ENCODE results near the gene CNTROB.
"Not testable (repeated sequence)": the region's sequence is repeated elsewhere in the genome, so short reads cannot be mapped to it uniquely, and the experiment has no call there.

The CNTROB gene

DNA sequence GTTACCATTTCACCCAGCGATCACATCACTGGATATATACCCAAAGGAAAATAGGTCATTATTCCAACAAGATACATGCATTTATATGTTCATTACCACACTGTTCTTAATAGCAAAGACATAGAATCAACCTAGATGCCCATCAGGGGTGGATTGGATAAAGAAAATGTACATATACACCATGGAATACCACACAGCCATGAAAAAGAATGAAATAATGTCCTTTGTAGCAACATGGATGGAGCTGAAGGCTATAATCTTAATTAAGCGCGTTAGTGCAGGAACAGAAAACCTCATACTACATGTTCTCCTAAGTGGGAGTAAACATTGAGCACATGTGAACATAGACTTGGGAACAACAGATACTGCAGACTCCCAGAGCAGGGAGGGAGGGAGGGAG, 18.6 kb downstream of the CNTROB start:
- Histone ChIP-seq H3K9me3 (ENCODE audit: severe bottlenecking) (no peaks in the 10 kb centered on the region), H3K27me3 (ENCODE audit: insufficient read depth, poor library complexity, severe bottlenecking) (no peaks in the 10 kb centered on the region), H3K4me3 (ENCODE audit: severe bottlenecking) (no peak overlapping the region), H3K27ac (ENCODE audit: poor library complexity, severe bottlenecking) (no peak overlapping the region), H3K4me1 (ENCODE audit: insufficient read depth, poor library complexity, severe bottlenecking) (no peaks in the 10 kb centered on the region), H3K36me3 (ENCODE audit: low read depth) (peaks cover 43% of the 10 kb centered on the region)
- TF ChIP-seq, protein P1, sequence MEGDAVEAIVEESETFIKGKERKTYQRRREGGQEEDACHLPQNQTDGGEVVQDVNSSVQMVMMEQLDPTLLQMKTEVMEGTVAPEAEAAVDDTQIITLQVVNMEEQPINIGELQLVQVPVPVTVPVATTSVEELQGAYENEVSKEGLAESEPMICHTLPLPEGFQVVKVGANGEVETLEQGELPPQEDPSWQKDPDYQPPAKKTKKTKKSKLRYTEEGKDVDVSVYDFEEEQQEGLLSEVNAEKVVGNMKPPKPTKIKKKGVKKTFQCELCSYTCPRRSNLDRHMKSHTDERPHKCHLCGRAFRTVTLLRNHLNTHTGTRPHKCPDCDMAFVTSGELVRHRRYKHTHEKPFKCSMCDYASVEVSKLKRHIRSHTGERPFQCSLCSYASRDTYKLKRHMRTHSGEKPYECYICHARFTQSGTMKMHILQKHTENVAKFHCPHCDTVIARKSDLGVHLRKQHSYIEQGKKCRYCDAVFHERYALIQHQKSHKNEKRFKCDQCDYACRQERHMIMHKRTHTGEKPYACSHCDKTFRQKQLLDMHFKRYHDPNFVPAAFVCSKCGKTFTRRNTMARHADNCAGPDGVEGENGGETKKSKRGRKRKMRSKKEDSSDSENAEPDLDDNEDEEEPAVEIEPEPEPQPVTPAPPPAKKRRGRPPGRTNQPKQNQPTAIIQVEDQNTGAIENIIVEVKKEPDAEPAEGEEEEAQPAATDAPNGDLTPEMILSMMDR (IDR thresholded peaks at IDR 0.05; ENCODE audit: poor library complexity, severe bottlenecking), result no peak
- DNase-seq (ENCODE audit: low spot score) (no peak), ATAC-seq (ENCODE audit: low read depth) (no peak)

- Histone ChIP-seq H3K36me3 (ENCODE audit: low read depth) (peaks cover 36% of the 10 kb centered on the region), H3K27ac (ENCODE audit: poor library complexity, severe bottlenecking) (no peak overlapping the region), H3K4me1 (ENCODE audit: insufficient read depth, poor library complexity, severe bottlenecking) (no peaks in the 10 kb centered on the region), H3K4me3 (ENCODE audit: severe bottlenecking) (no peak overlapping the region), H3K9me3 (ENCODE audit: severe bottlenecking) (no peaks in the 10 kb centered on the region), H3K27me3 (ENCODE audit: insufficient read depth, poor library complexity, severe bottlenecking) (no peaks in the 10 kb centered on the region)
- ATAC-seq (ENCODE audit: low read depth) (peak; percentile 23; the same call in 1 of the 3 replicates), DNase-seq (ENCODE audit: low spot score) (no peak)
- TF ChIP-seq, protein P1 (IDR thresholded peaks at IDR 0.05; ENCODE audit: poor library complexity, severe bottlenecking), result no peak
Measured at GRCh38 chr17:7951143-7951792, 19.3 kb downstream of the CNTROB start.

DNA sequence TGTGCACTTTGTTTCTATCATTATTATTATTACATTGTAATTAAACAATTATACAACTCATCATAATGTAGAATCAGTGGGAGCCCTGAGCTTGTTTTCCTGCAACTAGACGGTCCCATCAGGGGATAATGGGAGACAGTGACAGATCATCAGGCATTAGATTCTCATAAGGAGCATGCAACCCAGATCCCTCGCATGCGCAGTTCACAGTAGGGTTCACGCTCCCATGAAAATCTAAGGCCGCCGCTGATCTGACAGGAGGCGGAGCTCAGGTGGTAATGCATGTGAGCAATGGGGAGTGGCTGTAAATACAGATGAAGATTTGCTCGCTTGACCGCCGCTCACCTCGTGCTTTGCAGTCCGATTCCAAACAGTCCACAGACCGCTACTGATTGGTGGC, 21.3 kb downstream of the CNTROB start:
- H3K4me3 ChIP-seq (ENCODE audit: severe bottlenecking); H3K9me3 ChIP-seq (ENCODE audit: severe bottlenecking); H3K27me3 ChIP-seq (ENCODE audit: insufficient read depth, poor library complexity, severe bottlenecking); ATAC-seq (ENCODE audit: low read depth); H3K27ac ChIP-seq (ENCODE audit: poor library complexity, severe bottlenecking); H3K4me1 ChIP-seq (ENCODE audit: insufficient read depth, poor library complexity, severe bottlenecking); DNase-seq (ENCODE audit: low spot score): not testable (repeated sequence)
- peaks cover 20% of the 10 kb centered on the region for H3K36me3 ChIP-seq (ENCODE audit: low read depth)

DNA sequence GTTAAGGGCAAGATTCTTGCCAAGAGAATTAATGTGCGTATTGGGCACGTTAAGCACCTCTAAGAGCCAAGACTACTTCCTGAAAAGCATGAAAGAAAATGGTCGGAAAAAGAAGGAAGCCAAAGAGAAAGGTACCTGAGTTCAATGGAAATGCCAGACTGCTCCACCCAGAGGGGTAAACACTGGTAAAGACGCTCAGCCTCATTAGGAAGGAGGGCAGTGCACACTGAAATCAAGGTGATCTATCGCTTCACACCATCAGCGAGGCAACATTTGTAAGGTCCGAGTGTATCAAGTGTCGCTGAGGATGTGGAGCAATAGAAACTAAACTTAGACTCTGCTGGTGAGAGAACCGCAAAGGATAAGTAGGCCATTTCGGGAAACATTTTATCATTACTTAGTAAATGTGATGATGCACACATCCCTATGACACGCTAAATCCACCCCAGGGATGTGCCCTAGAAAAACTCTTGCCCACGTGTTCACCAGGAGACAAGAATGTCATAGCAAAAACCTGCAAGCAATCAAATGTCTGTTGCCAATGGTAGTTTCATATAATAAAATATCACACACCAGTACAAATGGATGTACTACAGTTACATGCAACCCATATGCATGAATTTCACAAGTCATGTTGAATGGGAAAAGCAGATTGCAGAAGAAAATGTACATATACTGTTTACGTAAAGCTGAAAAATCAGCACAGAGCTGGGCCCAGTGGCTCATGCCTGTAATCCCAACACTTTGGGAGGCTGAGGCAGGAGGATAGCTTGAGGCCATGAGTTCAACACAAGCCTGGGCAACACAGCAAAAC, 23.6 kb downstream of the CNTROB start:
- ATAC-seq (ENCODE audit: low read depth) (no peak), DNase-seq (ENCODE audit: low spot score) (no peak)
- H3K27ac ChIP-seq (ENCODE audit: poor library complexity, severe bottlenecking), result no peak overlapping the region
- H3K36me3 ChIP-seq (ENCODE audit: low read depth), result no peaks in the 10 kb centered on the region
- no peaks in the 10 kb centered on the region for H3K9me3 ChIP-seq (ENCODE audit: severe bottlenecking)
- no peaks in the 10 kb centered on the region for H3K4me1 ChIP-seq (ENCODE audit: insufficient read depth, poor library complexity, severe bottlenecking)
- TF ChIP-seq, protein P1 (IDR thresholded peaks at IDR 0.05; ENCODE audit: poor library complexity, severe bottlenecking), result no peak
- H3K4me3 ChIP-seq (ENCODE audit: severe bottlenecking), result no peak overlapping the region
- no peaks in the 10 kb centered on the region for H3K27me3 ChIP-seq (ENCODE audit: insufficient read depth, poor library complexity, severe bottlenecking)

DNA sequence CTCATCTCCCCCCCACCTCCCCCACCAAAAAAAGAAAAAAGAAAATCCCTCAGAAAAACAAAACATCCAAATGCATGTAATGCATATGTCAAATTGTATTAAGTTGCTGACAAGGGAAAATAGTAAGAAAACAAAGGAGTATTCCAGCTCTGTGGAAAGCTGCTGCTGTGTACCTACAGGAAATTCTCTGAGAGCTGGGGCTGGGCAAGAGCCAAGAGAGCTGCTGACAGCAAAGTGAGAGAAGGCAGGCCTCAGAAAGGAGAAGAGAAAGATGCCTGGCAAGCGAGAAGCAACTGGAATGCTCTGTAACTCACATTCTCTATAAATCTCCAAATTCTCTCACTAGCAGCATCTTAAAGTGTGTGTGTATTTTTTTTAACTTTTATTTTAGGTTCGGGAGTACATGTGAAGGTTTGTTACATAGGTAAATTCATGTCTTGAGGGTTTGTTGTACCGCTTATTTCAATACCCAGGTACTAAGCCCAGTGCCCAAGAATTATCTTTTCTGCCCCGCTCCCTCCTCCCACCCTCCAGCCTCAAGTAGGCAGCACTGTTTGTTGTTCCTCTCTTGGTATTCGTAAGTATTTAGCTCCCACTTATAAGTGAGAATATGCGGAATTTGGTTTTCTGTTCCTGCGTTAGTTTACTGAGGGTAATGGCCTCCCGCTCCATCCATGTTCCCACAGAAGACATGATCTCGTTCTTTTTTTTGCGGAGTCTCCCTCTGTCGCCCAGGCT, 24.4 kb downstream of the CNTROB start:
- H3K27ac ChIP-seq (ENCODE audit: poor library complexity, severe bottlenecking), result no peak overlapping the region
- no peaks in the 10 kb centered on the region for H3K27me3 ChIP-seq (ENCODE audit: insufficient read depth, poor library complexity, severe bottlenecking)
- ATAC-seq (ENCODE audit: low read depth), result no peak
- no peaks in the 10 kb centered on the region for H3K9me3 ChIP-seq (ENCODE audit: severe bottlenecking)
- TF ChIP-seq, protein P1 (IDR thresholded peaks at IDR 0.05; ENCODE audit: poor library complexity, severe bottlenecking), result no peak
- H3K4me1 ChIP-seq (ENCODE audit: insufficient read depth, poor library complexity, severe bottlenecking), result no peaks in the 10 kb centered on the region
- H3K36me3 ChIP-seq (ENCODE audit: low read depth), result no peaks in the 10 kb centered on the region
- H3K4me3 ChIP-seq (ENCODE audit: severe bottlenecking), result no peak overlapping the region
- DNase-seq (ENCODE audit: low spot score), result no peak
